Erythroblast (primary cell): ENCODE measurements around the gene ADARB2.

Source experiments
- GATA1 ChIP-seq: IDR thresholded peaks from 2 replicates; pipeline ENCODE4 v1.6.1; 2011; ENCODE audit warnings: low read depth, mild to moderate bottlenecking, control low read depth, low read length, moderate library complexity
- POLR2A ChIP-seq: IDR thresholded peaks from 2 replicates; pipeline ENCODE4 v1.6.1; 2011; ENCODE audit warnings: mild to moderate bottlenecking, low read length

GRCh38 chr10:1287971-1288401 is 449.3 kb downstream of the ADARB2 start:
- TF ChIP-seq POLR2A (no peak), GATA1 (no peak)
